Measurements from ENCODE around the gene SOCS7.
"Not testable (repeated sequence)": the region's sequence is repeated elsewhere in the genome, so short reads cannot be mapped to it uniquely, and the experiment has no call there.

Gene SOCS7

GRCh38 chr17:38421871-38422827 lies 70.5 kb downstream of the SOCS7 start:
- DNase-seq, result no peak

- no peak for DNase-seq
Observed at GRCh38 chr17:38424297-38424972, 72.8 kb downstream of the SOCS7 start.

GRCh38 chr17:38425031-38425430 lies 73.4 kb downstream of the SOCS7 start:
- DNase-seq, result no peak

- DNase-seq, result no peak
Observed at GRCh38 chr17:38425744-38426143, 74.1 kb downstream of the SOCS7 start.

GRCh38 chr17:38426441-38426840 lies 74.8 kb downstream of the SOCS7 start:
- DNase-seq, result no peak

- no peak for DNase-seq
Observed at GRCh38 chr17:38427160-38427949, 75.7 kb downstream of the SOCS7 start.

- DNase-seq, result no peak
Observed at GRCh38 chr17:38428112-38428642, 76.5 kb downstream of the SOCS7 start, which contains the start of gene ARHGAP23. Gene ARHGAP23, plus strand, starts transcription at chr17:38428464. Its CDS starts 22 bp downstream, at chr17:38428486.

GRCh38 chr17:38428643-38429371 lies 77.2 kb downstream of the SOCS7 start:
- DNase-seq, result no peak

- DNase-seq, result no peak
Observed at GRCh38 chr17:38429476-38430100, 77.9 kb downstream of the SOCS7 start.

- no peak for DNase-seq
Observed at GRCh38 chr17:38430316-38430715, 78.7 kb downstream of the SOCS7 start.

- no peak for DNase-seq
Observed at GRCh38 chr17:38430822-38431221, 79.2 kb downstream of the SOCS7 start.

GRCh38 chr17:38431346-38432145 lies 79.9 kb downstream of the SOCS7 start:
- DNase-seq, result no peak

- DNase-seq, result no peak
Observed at GRCh38 chr17:38434178-38434665, 82.6 kb downstream of the SOCS7 start.

GRCh38 chr17:38435795-38436194 lies 84.2 kb downstream of the SOCS7 start:
- DNase-seq, result no peak

GRCh38 chr17:38436386-38436785 lies 84.7 kb downstream of the SOCS7 start:
- no peak for DNase-seq

- DNase-seq, result not testable (repeated sequence)
Observed at GRCh38 chr17:38437313-38437712, 85.7 kb downstream of the SOCS7 start.

- DNase-seq, result no peak
Observed at GRCh38 chr17:38439436-38439835, 87.8 kb downstream of the SOCS7 start.

- no peak for DNase-seq
Observed at GRCh38 chr17:38440614-38441397, 89.2 kb downstream of the SOCS7 start.

- no peak for DNase-seq
Observed at GRCh38 chr17:38441429-38442061, 89.9 kb downstream of the SOCS7 start.
